Renal cortical epithelial cell (primary cell): ENCODE data around the gene GRWD1. TPM values are rescaled to one million over a fixed set of nuclear protein-coding genes. Genes with fewer than 3 reads are reported as not detected.
"Not testable (repeated sequence)": the region's sequence is repeated elsewhere in the genome, so short reads cannot be mapped to it uniquely, and the experiment has no call there.

Experiments used
- DNase-seq: peaks from one replicate; pipeline ENCODE4 v3.0.0-alpha.2; 2011; ENCODE audit warnings: low read depth
- total RNA-seq: library from RNA; depleted of rRNA; stranded (reverse); fragments of >200 nt; gene quantifications from 2 replicates; pipeline ENCODE4 v1.2.3, GENCODE V29; 2014

GRWD1 gene
- total RNA-seq, 1 donor from 2014 or later, result 50.3 TPM

DNA sequence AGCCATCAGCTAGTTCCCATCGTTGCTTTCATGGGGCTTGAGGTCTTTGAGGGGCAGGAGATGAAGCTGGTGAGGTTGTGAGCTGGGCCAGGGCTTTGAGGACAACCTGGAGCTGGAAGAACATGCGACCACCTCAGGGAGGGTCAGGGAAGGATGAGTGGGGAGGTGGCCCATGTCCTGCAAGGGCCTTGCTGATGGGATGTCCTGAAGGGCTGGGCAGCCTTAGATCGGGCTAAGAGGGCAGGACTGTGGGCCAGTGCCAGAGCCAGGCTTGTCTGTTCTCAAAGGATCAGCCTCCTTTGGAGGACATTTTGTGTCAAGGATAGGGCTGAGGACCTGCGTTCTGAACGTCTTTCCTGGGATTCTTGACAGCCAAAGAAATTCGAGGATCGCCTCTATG lies 33.9 kb downstream of the GRWD1 start:
- DNase-seq, result no peak

GRCh38 chr19:48480183-48480557 lies 34.4 kb downstream of the GRWD1 start:
- no peak for DNase-seq

DNA sequence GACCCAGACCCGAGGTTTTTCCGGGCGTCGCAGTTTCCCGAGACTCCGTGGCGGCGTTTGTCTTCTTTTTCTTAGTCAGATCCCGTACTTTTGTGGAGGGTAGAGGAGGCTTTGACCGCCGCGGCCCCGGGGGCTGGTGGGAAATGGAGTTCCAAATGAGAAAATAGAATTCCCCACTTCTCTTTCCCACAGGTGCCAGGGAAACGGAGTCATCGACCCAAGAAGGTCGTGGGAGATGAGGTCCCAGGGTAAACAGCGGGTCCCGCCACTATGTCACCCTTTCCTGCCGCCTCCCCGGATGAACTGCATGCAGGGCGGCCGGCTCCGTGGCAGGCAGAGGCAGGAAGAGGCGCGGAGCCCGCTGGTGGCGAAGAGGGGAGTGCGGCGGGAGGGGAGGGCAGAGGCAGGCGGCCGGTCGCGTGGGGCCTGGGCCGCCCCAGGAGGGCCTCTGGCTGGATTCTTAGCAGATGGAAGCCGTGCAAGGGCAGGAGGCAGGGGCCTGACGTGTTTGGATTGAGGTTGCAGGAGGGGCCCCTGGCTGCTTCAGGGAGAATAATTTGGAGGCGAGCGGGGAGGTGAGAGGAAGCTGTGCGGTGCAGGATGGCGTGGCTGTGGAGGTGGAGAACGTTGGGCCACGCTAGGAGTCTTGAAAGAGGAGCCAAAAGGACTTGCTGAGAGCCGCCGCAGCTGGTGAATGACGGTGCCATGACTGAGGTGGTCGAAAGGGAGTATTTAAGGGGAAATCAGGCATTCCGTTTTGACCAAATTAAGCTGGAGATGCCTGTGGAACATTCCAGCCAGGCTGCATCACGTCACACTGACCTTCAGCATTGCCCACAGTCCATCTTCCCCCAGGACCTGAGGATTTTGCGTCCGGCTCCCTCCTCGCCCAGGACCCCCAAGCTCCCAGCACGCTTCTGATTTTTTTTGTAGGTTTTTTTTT lies 35.0 kb downstream of the GRWD1 start:
- no peak for DNase-seq

- DNase-seq, result no peak
Observed at GRCh38 chr19:48481846-48482639, 36.3 kb downstream of the GRWD1 start.

DNA sequence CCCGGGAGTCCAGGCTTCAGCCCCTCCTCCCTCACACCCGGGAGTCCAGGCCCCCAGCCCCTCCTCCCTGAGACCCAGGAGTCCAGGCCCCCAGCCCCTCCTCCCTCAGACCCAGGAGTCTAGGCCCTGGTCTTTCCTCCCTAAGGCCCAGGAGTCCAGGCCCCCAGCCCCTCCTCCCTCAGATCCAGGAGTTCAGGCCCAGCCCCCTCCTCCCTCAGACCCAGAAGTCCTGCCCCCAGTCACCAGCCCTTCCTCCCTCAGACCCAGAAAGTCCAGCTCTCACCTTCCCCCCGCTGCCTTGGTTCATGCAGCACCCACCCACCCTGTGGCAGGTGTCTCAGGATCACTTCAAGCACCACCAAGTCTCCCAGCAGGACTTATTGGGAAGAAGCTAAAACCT lies 37.5 kb downstream of the GRWD1 start:
- DNase-seq, result no peak

- DNase-seq, result no peak
Observed at GRCh38 chr19:48484247-48484893, 38.6 kb downstream of the GRWD1 start.

GRCh38 chr19:48484931-48485612 lies 39.3 kb downstream of the GRWD1 start:
- DNase-seq, result no peak

DNA sequence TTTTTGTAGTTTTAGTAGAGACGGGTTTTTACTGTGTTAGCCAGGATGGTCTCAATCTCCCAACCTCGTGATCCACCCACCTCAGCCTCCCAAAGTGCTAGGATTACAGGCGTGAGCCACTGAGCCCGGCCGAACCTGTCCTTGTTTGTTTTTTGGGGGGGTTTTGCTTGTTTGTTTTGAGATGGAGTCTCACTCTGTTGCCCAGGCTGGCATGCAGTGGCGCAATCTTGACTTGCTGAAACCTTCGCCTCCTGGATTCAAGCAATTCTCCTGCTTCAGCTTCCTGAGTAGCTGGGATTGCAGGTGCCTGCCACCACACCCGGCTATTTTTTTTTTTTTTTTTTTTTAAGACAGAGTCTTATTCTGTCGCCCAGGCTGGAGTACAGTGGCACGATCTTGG lies 40.9 kb downstream of the GRWD1 start:
- DNase-seq, result not testable (repeated sequence)

- DNase-seq, result no peak
Observed at GRCh38 chr19:48487544-48487943, 41.8 kb downstream of the GRWD1 start.

DNA sequence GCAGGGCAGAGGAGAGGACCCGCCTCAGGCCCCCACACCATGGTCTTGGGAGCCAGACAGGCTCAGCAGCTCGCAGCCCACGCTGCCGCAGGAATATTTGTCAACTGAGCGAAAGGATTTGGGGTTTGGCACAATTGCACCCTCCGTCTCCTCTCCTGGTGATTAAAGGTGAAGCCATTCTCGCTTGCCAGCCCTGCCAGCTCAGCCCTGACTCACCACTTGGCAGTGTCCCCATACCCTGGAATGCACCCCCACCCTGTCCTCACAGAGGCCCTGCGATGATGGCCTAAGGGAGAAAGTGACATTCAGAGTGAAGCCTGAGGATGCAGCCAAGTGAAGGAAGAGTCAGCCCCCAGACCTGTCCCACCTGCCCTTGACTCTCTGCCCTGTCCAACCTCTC lies 42.2 kb downstream of the GRWD1 start:
- peak; percentile 88 for DNase-seq

GRCh38 chr19:48488478-48488877 lies 42.7 kb downstream of the GRWD1 start:
- not testable (repeated sequence) for DNase-seq

- DNase-seq, result peak; percentile 30
Observed at GRCh38 chr19:48489608-48490216, 43.9 kb downstream of the GRWD1 start.

GRCh38 chr19:48490981-48491792 lies 45.4 kb downstream of the GRWD1 start:
- DNase-seq, result no peak

GRCh38 chr19:48491793-48492123 lies 46.0 kb downstream of the GRWD1 start:
- no peak for DNase-seq

- peak; percentile 94 for DNase-seq
Observed at GRCh38 chr19:48492925-48493717, 47.3 kb downstream of the GRWD1 start.

DNA sequence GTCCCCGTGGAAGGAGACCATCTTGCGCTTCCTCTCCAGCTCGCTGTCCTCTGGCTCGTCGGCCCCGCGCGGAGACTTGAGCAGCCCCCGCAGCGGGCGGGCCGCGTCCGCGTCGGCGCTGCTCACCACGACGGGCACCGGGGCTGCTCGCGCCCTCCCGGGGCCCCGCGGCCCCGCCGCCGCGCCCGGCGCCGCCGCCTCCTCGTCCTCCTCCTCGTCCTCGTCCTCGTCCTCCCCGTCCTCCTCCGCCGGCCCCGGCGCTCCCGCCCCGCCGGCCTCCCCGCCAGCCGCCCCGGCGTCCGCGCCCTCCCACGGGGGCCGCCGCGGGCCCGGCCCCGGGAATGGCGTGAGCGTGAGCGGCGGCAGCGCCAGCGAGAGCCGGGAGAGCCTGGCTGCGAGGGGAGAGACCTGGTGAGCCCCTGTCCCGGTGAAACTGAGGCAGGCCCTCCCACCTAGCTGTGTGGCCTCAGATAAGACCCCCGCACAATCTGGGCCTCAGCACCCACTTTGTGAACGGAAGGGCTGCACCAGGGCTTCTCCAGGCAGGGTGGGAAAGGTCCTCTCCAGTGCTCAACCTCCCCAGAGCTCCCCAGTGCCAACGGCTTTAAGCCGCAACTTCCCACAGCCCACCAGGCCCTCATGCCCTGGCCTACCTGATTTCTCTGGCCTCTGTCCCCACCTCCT lies 48.1 kb downstream of the GRWD1 start:
- no peak for DNase-seq

GRCh38 chr19:48495396-48495795 lies 49.6 kb downstream of the GRWD1 start:
- DNase-seq, result no peak

DNA sequence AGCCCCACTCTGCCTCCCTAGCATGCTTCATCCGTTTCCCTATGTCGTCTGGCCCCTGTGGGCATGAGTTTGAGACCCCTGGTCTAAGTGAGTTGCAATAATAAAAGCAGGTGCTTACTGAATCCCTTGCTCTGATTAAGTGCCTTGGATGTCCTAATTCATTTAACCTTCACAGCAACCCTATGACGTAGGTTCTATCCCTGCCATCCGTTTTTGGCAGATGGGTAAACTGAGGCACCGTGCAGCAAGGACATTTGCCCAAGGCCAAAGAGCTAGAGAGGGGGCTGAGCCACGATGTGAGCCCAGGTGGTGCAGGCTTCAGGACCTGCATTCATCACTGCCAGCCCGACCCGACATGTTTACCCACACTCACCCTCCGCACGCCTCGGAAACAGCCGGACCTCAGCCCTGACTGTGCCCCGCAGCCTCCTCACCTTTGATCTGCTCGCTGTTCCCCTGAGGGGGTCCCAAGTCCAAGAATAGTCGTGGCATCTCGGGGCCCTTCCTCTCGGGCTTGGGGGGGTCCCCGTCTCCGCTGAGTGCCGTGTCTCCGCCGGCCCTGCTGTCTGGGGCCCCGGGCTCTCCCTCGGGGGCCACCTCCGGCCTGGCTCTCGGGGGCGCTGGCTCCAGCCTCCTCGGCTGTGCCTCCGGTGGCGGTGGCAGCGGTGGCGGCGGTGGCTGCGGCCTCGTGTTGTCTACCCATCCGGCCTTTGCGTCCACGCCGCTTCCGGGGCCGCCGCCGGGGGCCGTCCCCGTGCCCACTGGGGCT lies 51.4 kb downstream of the GRWD1 start:
- DNase-seq, result no peak
